ENCODE measurements around the gene PLCB3. TPM values are rescaled to one million over a fixed set of nuclear protein-coding genes. Genes with fewer than 3 reads are reported as not detected.

The PLCB3 gene
- total and polyA plus RNA-seq, 2 of the 13 experiments (the other 11 are each of a cell fraction or from before 2014, with no cell fraction given) = 7.5 to 13.8 TPM

- TF ChIP-seq MNT (IDR thresholded peaks at IDR 0.05) = no peak
- TF ChIP-seq, protein P1, sequence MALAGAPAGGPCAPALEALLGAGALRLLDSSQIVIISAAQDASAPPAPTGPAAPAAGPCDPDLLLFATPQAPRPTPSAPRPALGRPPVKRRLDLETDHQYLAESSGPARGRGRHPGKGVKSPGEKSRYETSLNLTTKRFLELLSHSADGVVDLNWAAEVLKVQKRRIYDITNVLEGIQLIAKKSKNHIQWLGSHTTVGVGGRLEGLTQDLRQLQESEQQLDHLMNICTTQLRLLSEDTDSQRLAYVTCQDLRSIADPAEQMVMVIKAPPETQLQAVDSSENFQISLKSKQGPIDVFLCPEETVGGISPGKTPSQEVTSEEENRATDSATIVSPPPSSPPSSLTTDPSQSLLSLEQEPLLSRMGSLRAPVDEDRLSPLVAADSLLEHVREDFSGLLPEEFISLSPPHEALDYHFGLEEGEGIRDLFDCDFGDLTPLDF (CRISPR knock-in tag; IDR thresholded peaks at IDR 0.05) = peak; percentile 48; the same call in 1 of the 2 replicates
- no peak for TF ChIP-seq NR2F2 (IDR thresholded peaks at IDR 0.05; ENCODE audit: borderline replicate concordance, low read depth)
- TF ChIP-seq ZNF333 (CRISPR knock-in tag; IDR thresholded peaks at IDR 0.05; ENCODE audit: borderline replicate concordance) = peak; percentile 55; the same call in 1 of the 2 replicates
- TF ChIP-seq, protein P2, sequence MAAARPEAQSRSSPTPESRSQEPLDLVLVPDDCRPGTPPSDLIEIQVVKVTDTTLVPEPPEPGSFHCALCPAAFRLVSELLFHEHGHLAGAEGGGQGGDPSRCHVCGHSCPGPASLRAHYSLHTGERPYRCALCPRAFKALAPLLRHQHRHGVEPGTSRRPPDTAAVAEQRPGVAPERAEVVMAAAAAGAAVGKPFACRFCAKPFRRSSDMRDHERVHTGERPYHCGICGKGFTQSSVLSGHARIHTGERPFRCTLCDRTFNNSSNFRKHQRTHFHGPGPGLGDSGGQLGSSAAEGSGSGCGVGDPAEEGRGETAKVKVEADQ (CRISPR knock-in tag; IDR thresholded peaks at IDR 0.05; ENCODE audit: borderline replicate concordance) = no peak
- TF ChIP-seq ZNF703 (CRISPR knock-in tag; IDR thresholded peaks at IDR 0.05; ENCODE audit: borderline replicate concordance) = peak; percentile 66; the same call in 1 of the 2 replicates
- peak; percentile 61; the same call in 1 of the 2 replicates for TF ChIP-seq ZNF558 (CRISPR knock-in tag; IDR thresholded peaks at IDR 0.05; ENCODE audit: borderline replicate concordance)
- TF ChIP-seq ZNF607 (CRISPR knock-in tag; IDR thresholded peaks at IDR 0.05; ENCODE audit: borderline replicate concordance) = 0 out of 2 replicates have a peak, but pooled peaks have one; percentile 52
- no peak; the same call in 1 of the 2 replicates for TF ChIP-seq STAT6 (CRISPR knock-in tag; IDR thresholded peaks at IDR 0.05; ENCODE audit: borderline replicate concordance)
- TF ChIP-seq, protein P3, sequence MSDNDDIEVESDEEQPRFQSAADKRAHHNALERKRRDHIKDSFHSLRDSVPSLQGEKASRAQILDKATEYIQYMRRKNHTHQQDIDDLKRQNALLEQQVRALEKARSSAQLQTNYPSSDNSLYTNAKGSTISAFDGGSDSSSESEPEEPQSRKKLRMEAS (IDR thresholded peaks at IDR 0.05) = peak; percentile 64
- TF ChIP-seq FOXA3 (CRISPR knock-in tag; IDR thresholded peaks at IDR 0.05) = no peak; the same call in 1 of the 2 replicates
- TF ChIP-seq KLF15 (CRISPR knock-in tag; IDR thresholded peaks at IDR 0.05; ENCODE audit: borderline replicate concordance) = peak; percentile 78; the same call in 1 of the 2 replicates
Observed at GRCh38 chr11:64225608-64226506, 25.5 kb upstream of the PLCB3 start, which contains the start of the genes NUDT22 and TRPT1 (continued).
